Progenitor cell of endocrine pancreas (in vitro differentiated cells): ENCODE measurements around the gene TMEM271. TPM values are rescaled to one million over a fixed set of nuclear protein-coding genes. Genes with fewer than 3 reads are reported as not detected.
"Not testable (repeated sequence)": the region's sequence is repeated elsewhere in the genome, so short reads cannot be mapped to it uniquely, and the experiment has no call there.

ENCODE experiments used
- DNase-seq: peaks from one replicate; pipeline ENCODE4 v3.0.0; 2021; ENCODE audit warnings: low spot score; ENCODE audit not compliant: unreplicated experiment
- H3K27ac Mint-ChIP-seq: 2 replicates; pipeline ENCODE4 v1.8.0; 2021; ENCODE audit warnings: mild to moderate bottlenecking, moderate library complexity, mixed read lengths
- H3K27me3 Mint-ChIP-seq: 2 replicates; pipeline ENCODE4 v1.8.0; 2021; ENCODE audit warnings: mixed read lengths
- H3K36me3 Mint-ChIP-seq: 2 replicates; pipeline ENCODE4 v1.8.0; 2022; ENCODE audit warnings: mixed read lengths; ENCODE audit not compliant: insufficient read depth
- H3K4me1 Mint-ChIP-seq: 2 replicates; pipeline ENCODE4 v1.8.0; 2021; ENCODE audit warnings: low read depth, mixed read lengths
- H3K4me3 Mint-ChIP-seq: 2 replicates; pipeline ENCODE4 v1.8.0; 2021; ENCODE audit warnings: low read depth, mild to moderate bottlenecking, moderate library complexity, mixed read lengths
- H3K9me3 Mint-ChIP-seq: 2 replicates; pipeline ENCODE4 v1.8.0; 2021; ENCODE audit warnings: low read depth, mixed read lengths
- CTCF ChIP-seq: fragments of 200-600 bp; sonication (generic); IDR thresholded peaks from one replicate; pipeline ENCODE4 v1.5.0; 2021; ENCODE audit warnings: antibody characterized with exemption, mild to moderate bottlenecking; ENCODE audit not compliant: unreplicated experiment
- total RNA-seq: library from RNA; stranded (reverse); gene quantifications from 2 replicates; pipeline ENCODE4 v1.2.1, GENCODE V29; 2021

TMEM271 gene
- total RNA-seq, 1 donor from 2014 or later, result not detected

GRCh38 chr4:600166-600565 lies 24.1 kb upstream of the TMEM271 start:
- Mint-ChIP-seq H3K4me1 (no peaks in the 10 kb centered on the region), H3K36me3 (no peaks in the 10 kb centered on the region), H3K27me3 (peaks cover 54% of the 10 kb centered on the region), H3K27ac (no peak overlapping the region), H3K4me3 (no peak overlapping the region), H3K9me3 (peaks cover 2% of the 10 kb centered on the region)
- no peak for DNase-seq
- no peak for TF ChIP-seq CTCF

GRCh38 chr4:598925-599324 lies 22.8 kb upstream of the TMEM271 start:
- Mint-ChIP-seq H3K27ac (no peak overlapping the region), H3K4me3 (no peak overlapping the region), H3K27me3 (peaks cover 58% of the 10 kb centered on the region), H3K4me1 (no peaks in the 10 kb centered on the region), H3K36me3 (no peaks in the 10 kb centered on the region), H3K9me3 (peaks cover 11% of the 10 kb centered on the region)
- no peak for DNase-seq
- no peak for TF ChIP-seq CTCF

- no peak for DNase-seq
- Mint-ChIP-seq H3K27me3 (peaks cover 41% of the 10 kb centered on the region), H3K4me1 (peaks cover 3% of the 10 kb centered on the region), H3K27ac (no peak overlapping the region), H3K36me3 (no peaks in the 10 kb centered on the region), H3K4me3 (no peak overlapping the region), H3K9me3 (peaks cover 11% of the 10 kb centered on the region)
- TF ChIP-seq CTCF, result no peak
These were observed 16.9 kb upstream of the TMEM271 start for GRCh38 chr4:592825-593520.

GRCh38 chr4:592178-592577 lies 16.1 kb upstream of the TMEM271 start:
- not testable (repeated sequence) for H3K36me3 Mint-ChIP-seq, H3K4me1 Mint-ChIP-seq, DNase-seq, H3K27ac Mint-ChIP-seq, H3K4me3 Mint-ChIP-seq
- peaks cover 11% of the 10 kb centered on the region for H3K9me3 Mint-ChIP-seq
- H3K27me3 Mint-ChIP-seq, result peaks cover 42% of the 10 kb centered on the region

- Mint-ChIP-seq H3K27ac (no peak overlapping the region), H3K4me3 (no peak overlapping the region), H3K9me3 (peaks cover 10% of the 10 kb centered on the region), H3K4me1 (peaks cover 3% of the 10 kb centered on the region), H3K36me3 (no peaks in the 10 kb centered on the region), H3K27me3 (peaks cover 41% of the 10 kb centered on the region)
- no peak for TF ChIP-seq CTCF
- no peak for DNase-seq
These were observed 14.3 kb upstream of the TMEM271 start for GRCh38 chr4:590313-590841.
